K562 (cell line): ENCODE data around the gene IGFALS.

Experiments
- AFF4 ChIP-seq: sonication (generic); formaldehyde crosslinking; IDR thresholded peaks from 2 replicates; pipeline ENCODE4 v1.8.0; 2023; ENCODE audit warnings: mild to moderate bottlenecking, missing genetic modification reagents
- CEBPB ChIP-seq: fragments of 450-650 bp; IDR thresholded peaks from 2 replicates; pipeline ENCODE4 v1.6.1; 2016; ENCODE audit warnings: missing genetic modification characterization, missing compliant biosample characterization
- CTCF ChIP-seq, 3 experiments: IDR thresholded peaks in 2 of 3; conservative IDR thresholded peaks in 1 of 3; 2 replicates each; pipeline ENCODE4 v1.5.1; 2011 to 2012; ENCODE audit warnings: low read length in 3 of 3, mild to moderate bottlenecking in 3 of 3, control low read depth in 2 of 3, improper control_type of control experiment in 1 of 3, inconsistent platforms in 1 of 3, low read depth in 1 of 3, mixed read lengths in 1 of 3, moderate library complexity in 1 of 3; ENCODE audit not compliant: insufficient read depth in 2 of 3
- GMEB1 ChIP-seq: fragments of 250-450 bp; sonication (Bioruptor Pico); IDR thresholded peaks from 2 replicates; pipeline ENCODE4 v1.4.0; 2020; ENCODE audit warnings: mild to moderate bottlenecking
- HNRNPLL ChIP-seq: fragments of 200-400 bp; formaldehyde crosslinking; IDR thresholded peaks from 2 replicates; pipeline ENCODE4 v1.6.1; 2017; ENCODE audit warnings: low read length, low read depth, mild to moderate bottlenecking; ENCODE audit not compliant: poor library complexity, severe bottlenecking
- MAZ ChIP-seq, 2 experiments: fragments of 450-650 bp in 1 of 2; sonication (generic) in 1 of 2; formaldehyde crosslinking; IDR thresholded peaks in 1 of 2; conservative IDR thresholded peaks in 1 of 2; 2 replicates each; pipeline versions ENCODE4 v1.4.0 to v1.5.0; 2020; ENCODE audit warnings: mild to moderate bottlenecking in 1 of 2, missing genetic modification reagents in 1 of 2
- MCM5 ChIP-seq: fragments of 450-650 bp; IDR thresholded peaks from 2 replicates; pipeline ENCODE4 v1.6.1; 2016; ENCODE audit warnings: low read depth
- MEF2A ChIP-seq: IDR thresholded peaks from 2 replicates; pipeline ENCODE4 v1.6.1; 2011; ENCODE audit warnings: low read depth, mild to moderate bottlenecking, low read length, moderate library complexity; ENCODE audit not compliant: control insufficient read depth
- MXI1 ChIP-seq: IDR thresholded peaks from 2 replicates; pipeline ENCODE4 v1.6.1; 2011; ENCODE audit warnings: low read depth, mild to moderate bottlenecking, improper control_type of control experiment, low read length
- NR2C2 ChIP-seq, 2 experiments: fragments of 200-800 bp in 1 of 2; sonication (Bioruptor generic) in 1 of 2; sonication (generic) in 1 of 2; formaldehyde crosslinking in 1 of 2; IDR thresholded peaks; 2 replicates each; pipeline versions ENCODE4 v1.6.1 to v1.8.0; 2016 to 2022; ENCODE audit warnings: mild to moderate bottlenecking in 1 of 2, missing compliant biosample characterization in 1 of 2, missing genetic modification characterization in 1 of 2, missing genetic modification reagents in 1 of 2
- SAFB2 ChIP-seq: fragments of 200-400 bp; formaldehyde crosslinking; IDR thresholded peaks from 2 replicates; pipeline ENCODE4 v1.6.1; 2018; ENCODE audit warnings: borderline replicate concordance, low read length, low read depth, moderate library complexity; ENCODE audit not compliant: severe bottlenecking
- SP1 ChIP-seq: sonication (generic); formaldehyde crosslinking; IDR thresholded peaks from 2 replicates; pipeline ENCODE4 v1.8.1; 2022; ENCODE audit warnings: mild to moderate bottlenecking, missing genetic modification reagents
- ZKSCAN8 ChIP-seq: fragments of 200-800 bp; sonication (Bioruptor generic); IDR thresholded peaks from 2 replicates; pipeline ENCODE4 v1.6.1; 2016; ENCODE audit warnings: missing genetic modification characterization, missing compliant biosample characterization
- ZNF436 ChIP-seq: fragments of 250-450, 450-650 bp; sonication (Bioruptor Pico); formaldehyde crosslinking; IDR thresholded peaks from 2 replicates; pipeline ENCODE4 v1.7.0; 2020; ENCODE audit warnings: mild to moderate bottlenecking

GRCh38 chr16:1774448-1774780 lies 19.1 kb downstream of the IGFALS start:
- TF ChIP-seq CTCF (IDR thresholded peaks at IDR 0.05 in 2 of 3, conservative IDR thresholded peaks at IDR 0.05 in 1 of 3; ENCODE audit: insufficient read depth in 2 of 3, low read depth in 1 of 3, low read length in 3 of 3) (no peak), GMEB1 (CRISPR knock-in tag) (no peak), CEBPB (no peak), SAFB2 (no peak), MXI1 (no peak), MEF2A (no peak), AFF4 (no peak), MAZ (CRISPR knock-in tag; conservative IDR thresholded peaks at IDR 0.05 in 1 of 2, IDR thresholded peaks at IDR 0.05 in 1 of 2) (no peak), ZKSCAN8 (CRISPR knock-in tag) (no peak), NR2C2 (CRISPR knock-in tag; IDR thresholded peaks at IDR 0.05) (no peak), NR2C2 (tag; IDR thresholded peaks at IDR 0.05) (no peak), ZNF436 (no peak), HNRNPLL (no peak), SP1 (CRISPR knock-in tag) (no peak), MCM5 (no peak)
